ENCODE data around the gene KBTBD8.

DNA sequence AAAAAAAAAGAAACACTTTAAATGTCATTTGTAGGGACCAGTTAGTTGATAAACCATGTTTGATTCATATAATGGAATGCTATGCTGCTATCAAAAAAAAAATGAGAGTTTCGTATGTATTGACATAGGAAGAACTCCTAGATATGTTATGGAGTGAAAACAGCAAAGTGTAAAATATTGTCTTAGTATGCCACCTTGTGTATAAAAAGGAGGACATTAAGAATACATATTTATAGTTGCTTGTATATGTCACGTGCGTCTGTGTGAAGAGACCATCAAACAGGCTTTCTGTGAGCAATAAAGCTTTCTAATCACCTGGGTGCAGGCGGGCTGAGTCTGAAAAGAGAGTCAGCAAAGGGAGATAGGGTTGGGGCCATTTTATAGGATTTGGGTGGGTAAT lies 39.5 kb downstream of the KBTBD8 start:
- TF ChIP-seq, protein P1, sequence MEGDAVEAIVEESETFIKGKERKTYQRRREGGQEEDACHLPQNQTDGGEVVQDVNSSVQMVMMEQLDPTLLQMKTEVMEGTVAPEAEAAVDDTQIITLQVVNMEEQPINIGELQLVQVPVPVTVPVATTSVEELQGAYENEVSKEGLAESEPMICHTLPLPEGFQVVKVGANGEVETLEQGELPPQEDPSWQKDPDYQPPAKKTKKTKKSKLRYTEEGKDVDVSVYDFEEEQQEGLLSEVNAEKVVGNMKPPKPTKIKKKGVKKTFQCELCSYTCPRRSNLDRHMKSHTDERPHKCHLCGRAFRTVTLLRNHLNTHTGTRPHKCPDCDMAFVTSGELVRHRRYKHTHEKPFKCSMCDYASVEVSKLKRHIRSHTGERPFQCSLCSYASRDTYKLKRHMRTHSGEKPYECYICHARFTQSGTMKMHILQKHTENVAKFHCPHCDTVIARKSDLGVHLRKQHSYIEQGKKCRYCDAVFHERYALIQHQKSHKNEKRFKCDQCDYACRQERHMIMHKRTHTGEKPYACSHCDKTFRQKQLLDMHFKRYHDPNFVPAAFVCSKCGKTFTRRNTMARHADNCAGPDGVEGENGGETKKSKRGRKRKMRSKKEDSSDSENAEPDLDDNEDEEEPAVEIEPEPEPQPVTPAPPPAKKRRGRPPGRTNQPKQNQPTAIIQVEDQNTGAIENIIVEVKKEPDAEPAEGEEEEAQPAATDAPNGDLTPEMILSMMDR (IDR thresholded peaks at IDR 0.05): no peak
- TF ChIP-seq ZFX (IDR thresholded peaks at IDR 0.05; ENCODE audit: borderline replicate concordance): no peak

Data from 22Rv1 (cell line).